Measurements from ENCODE around the gene CRIM1.
A peak's percentile ranks its signal among the peaks of the same experiment; 100 is the strongest.

Gene CRIM1

DNA sequence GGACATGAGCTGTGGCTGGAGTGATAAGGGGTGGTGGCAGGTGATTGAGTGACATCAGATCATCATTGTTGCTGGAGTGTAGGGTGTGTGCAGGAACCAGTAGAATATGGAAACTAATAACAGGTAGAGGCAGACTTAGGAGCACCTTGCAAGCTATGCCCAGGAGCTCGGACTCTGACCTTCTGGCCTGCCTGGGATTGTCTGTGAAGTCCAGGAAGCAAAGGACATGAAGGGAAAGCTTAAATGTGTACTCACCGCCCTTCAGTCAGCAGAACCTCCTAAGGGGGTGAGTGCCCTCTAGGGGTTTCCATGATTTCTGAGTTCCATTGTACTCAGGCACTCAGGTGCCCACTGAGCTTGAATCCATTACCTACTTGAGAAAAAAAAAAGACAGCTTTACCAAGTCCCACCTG, 104.2 kb downstream of the CRIM1 start:
- DNase-seq (ENCODE audit: low read depth): no peak

GRCh38 chr2:36461039-36461681, 105.6 kb downstream of the CRIM1 start:
- DNase-seq (ENCODE audit: low read depth): peak; percentile 68

- DNase-seq (ENCODE audit: low read depth): no peak
Measured at GRCh38 chr2:36462311-36462935, 106.8 kb downstream of the CRIM1 start.

GRCh38 chr2:36463365-36463764, 107.8 kb downstream of the CRIM1 start:
- no peak for DNase-seq (ENCODE audit: low read depth)

DNA sequence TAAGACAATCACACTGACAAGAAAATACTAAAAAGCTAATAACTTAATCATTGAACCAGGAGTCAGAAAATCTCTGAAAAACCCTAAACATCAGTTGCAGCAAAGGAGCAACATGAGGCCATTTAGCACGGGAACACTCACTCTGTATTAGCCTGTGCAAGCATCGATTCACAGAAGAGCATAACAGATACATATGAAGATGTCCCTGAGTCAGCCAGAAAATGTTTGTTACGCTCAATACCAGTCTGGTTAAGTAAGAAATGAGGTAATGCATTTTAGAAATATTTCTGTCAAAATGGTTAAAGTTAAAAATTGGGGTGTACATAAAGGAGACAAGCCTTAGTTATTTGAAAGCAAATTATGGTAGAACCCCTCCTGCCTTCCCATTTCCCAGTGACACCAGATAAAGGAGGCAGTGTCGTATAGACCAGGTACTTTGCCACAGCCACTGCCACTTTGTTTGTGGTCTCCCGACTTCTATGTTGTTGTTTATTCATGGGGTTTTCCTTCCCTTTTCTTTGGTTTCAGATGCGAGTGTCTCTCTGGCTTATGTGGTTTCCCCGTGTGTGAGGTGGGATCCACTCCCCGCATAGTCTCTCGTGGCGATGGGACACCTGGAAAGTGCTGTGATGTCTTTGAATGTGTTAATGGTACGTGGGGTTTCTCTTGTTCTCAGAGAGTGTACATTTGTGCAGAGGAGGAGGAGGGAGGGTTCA, 108.6 kb downstream of the CRIM1 start:
- no peak for DNase-seq (ENCODE audit: low read depth)

DNA sequence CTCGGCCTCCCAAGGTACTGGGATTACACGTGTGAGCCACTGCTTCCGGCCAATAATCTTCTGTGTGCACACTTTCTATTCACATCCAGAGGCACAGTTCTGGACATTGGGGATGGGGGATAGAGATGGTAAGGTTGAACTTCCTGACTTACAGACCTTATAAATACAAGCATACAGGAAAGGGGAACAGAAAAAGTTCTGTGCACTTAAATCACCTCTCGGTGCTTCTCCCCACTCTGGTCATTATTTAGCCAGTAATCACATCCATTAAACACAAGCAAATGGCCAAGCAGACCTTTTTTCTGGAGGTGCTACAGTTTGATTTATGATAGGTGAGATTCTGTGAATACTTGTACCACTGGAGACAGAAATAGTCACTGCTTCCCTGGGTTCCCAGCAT, 110.6 kb downstream of the CRIM1 start:
- DNase-seq (ENCODE audit: low read depth): no peak

- DNase-seq (ENCODE audit: low read depth): no peak
Measured at GRCh38 chr2:36468463-36469105, 113.0 kb downstream of the CRIM1 start.

DNA sequence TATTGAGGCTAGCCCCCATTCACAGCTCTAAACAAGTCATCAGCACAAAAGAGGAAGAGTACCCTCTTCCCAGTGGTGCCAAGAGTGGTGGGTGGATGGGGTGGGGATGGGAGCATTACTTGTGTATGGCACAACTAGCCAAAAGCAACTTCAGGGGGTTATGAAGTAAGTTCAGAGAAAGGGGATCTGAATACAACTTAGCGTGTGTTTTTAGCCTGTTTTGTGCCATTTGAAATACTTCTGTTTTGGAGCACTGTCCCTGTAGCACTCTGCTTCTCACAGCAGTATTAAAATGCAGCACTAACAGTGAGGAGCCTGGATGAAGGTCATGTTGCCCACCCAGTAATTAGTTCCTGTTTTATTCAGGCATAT, 113.5 kb downstream of the CRIM1 start:
- no peak for DNase-seq (ENCODE audit: low read depth)

DNA sequence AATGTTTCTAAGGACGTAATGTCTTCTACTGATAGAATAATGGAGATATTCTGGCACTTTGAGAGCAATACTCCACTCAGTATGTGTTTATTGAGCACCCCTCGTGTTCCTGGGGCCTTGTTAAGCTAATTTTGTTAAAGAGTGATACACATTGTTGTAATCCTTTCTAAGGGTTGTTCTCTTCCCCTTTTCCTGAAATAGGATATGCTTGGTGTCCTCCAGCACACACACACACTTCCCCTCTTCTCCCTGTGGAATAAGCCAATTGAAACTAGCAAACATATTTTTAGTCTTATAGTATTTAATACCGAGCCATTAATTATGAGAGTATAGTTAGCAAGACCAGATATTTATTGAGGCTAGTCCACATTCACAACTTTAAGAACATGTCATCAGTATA, 114.1 kb downstream of the CRIM1 start:
- DNase-seq (ENCODE audit: low read depth): no peak

GRCh38 chr2:36473230-36473629, 117.7 kb downstream of the CRIM1 start:
- DNase-seq (ENCODE audit: low read depth): no peak

DNA sequence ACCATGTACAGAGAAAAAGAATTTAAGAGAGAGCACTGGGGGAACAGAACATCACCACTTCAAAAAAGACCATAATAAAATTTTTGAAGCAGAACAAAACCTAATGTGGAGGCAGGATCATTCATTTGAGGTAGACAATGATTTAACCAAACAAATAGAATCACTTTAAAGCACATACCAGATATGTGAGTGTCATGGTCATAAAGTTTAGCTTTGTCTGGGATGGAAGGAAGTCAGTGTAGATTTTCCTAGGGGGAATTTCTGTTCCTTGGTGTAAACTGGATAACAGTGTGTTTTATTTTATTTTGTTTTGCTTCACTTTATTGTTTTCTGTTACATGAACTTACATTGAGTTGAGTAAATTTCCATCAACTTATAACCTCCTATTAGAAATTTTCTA, 120.8 kb downstream of the CRIM1 start:
- no peak for DNase-seq (ENCODE audit: low read depth)

DNA sequence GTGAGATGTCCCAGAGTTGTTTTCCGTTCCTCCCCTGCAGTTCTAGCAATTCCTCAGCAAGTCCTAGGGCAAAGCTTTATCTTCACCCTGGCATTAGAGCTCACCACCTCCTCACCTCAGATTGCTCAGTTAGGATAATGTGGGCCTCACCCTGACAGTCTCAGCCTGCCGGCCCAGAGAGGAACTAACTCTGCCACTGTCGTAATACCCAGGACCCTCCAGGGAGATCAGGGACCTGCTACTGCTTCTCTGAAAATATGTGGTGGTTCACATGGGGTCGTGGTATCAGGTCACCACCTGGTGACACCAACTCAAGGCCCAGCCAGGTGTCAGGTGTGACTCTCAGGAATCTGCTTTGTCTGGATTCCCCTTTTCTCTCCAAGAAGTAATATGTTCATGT, 121.7 kb downstream of the CRIM1 start:
- DNase-seq (ENCODE audit: low read depth): no peak

- no peak for DNase-seq (ENCODE audit: low read depth)
Measured at GRCh38 chr2:36477746-36478145, 122.2 kb downstream of the CRIM1 start.

DNA sequence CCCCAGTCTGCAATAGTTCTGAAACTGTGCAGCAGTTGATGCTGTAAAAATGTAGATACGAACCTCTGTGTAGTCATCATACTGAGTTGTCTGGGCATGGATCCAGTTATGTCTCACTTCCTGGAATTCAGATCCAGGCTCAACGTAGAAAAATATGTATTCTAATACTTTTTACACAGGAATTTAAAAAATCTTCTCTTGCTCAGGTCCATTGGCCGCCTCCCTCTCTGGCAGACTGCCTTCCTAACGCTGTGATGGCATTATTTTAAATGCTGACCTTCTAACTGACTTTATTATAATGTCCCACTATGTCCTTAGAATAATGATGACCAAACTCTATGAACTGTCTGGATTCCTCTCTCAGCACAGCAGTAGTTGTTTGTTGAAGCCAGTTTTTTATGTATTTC, 122.8 kb downstream of the CRIM1 start:
- DNase-seq (ENCODE audit: low read depth): peak; percentile 95

DNA sequence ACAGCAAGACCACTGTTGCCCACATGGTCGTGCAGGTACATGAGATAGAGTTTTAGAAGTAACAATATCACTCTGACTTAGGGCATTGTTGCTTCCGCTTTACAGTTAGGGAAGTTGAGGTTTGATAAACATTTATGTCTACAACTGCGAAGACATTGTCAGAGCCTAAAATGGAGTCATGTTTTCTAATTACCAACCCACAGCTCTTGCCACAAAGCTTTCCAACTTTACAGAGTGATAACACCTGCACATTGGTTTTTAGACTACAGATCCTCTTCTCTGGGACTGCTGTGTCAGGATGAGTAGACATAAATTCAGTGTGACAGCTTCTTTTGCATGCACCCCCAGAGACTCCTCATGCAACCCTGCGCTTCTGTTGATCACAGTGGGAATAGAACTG, 123.4 kb downstream of the CRIM1 start:
- DNase-seq (ENCODE audit: low read depth): no peak

GRCh38 chr2:36479406-36479805, 123.8 kb downstream of the CRIM1 start:
- DNase-seq (ENCODE audit: low read depth): no peak

- DNase-seq (ENCODE audit: low read depth): no peak
Measured at GRCh38 chr2:36480028-36480427, 124.5 kb downstream of the CRIM1 start.

GRCh38 chr2:36480636-36481035, 125.1 kb downstream of the CRIM1 start:
- no peak for DNase-seq (ENCODE audit: low read depth)

DNA sequence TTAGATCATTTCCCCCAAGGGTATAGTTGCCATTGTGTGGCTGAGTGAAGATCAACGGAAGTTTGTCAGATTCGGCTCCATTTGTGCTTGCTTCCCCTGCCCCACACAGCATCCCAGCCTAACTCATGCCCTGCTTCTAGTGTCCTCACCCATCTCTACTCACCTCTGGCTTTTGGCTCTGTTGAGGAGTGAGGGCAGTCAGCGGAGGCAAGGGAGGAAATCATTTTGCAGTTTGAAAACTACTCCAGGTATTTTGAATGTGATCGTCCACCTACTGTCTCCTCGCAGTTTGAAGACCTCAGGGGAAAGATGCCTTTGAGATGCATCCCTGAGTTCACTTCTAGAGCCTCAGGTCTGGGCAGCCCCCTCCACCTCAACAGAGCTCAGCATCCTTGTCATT, 126.1 kb downstream of the CRIM1 start:
- DNase-seq (ENCODE audit: low read depth): no peak

- DNase-seq (ENCODE audit: low read depth): no peak
Measured at GRCh38 chr2:36482576-36483214, 127.1 kb downstream of the CRIM1 start.

- no peak for DNase-seq (ENCODE audit: low read depth)
Measured at GRCh38 chr2:36483290-36483689, 127.7 kb downstream of the CRIM1 start.

DNA sequence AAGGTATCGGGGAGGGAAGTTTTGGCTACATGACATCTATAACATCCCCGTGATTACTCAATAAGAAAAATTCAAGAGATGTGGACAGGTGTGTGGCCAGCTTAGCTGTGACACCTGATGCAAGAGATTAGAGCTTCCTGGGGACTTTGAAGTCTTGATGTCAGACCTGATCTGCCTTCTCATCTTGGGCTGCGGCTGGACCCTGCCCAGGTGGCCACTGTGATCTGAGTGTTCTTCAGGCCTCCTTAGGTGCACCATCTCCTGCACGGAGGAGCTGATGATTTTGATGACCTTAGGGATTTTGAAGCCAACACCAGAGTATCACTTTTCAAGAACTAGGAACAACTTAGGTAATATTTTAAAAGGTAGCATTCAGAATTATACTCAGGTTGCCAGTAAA, 128.9 kb downstream of the CRIM1 start:
- no peak for DNase-seq (ENCODE audit: low read depth)

- DNase-seq (ENCODE audit: low read depth): peak; percentile 97
Measured at GRCh38 chr2:36485521-36485920, 129.9 kb downstream of the CRIM1 start.

Data from HS-27A (cell line).